NCI-H748 (cell line): ENCODE results near the gene HOXA2.

Experiments
- DNase-seq: peaks from one replicate; lab custom pipeline; 2025; ENCODE audit not compliant: unreplicated experiment; lab: John Stamatoyannopoulos, UW

Gene HOXA2

GRCh38 chr7:27126596-27127327 is 24.3 kb upstream of the HOXA2 start:
- no peak for DNase-seq

GRCh38 chr7:27125986-27126394 is 23.5 kb upstream of the HOXA2 start:
- DNase-seq, result no peak

DNA sequence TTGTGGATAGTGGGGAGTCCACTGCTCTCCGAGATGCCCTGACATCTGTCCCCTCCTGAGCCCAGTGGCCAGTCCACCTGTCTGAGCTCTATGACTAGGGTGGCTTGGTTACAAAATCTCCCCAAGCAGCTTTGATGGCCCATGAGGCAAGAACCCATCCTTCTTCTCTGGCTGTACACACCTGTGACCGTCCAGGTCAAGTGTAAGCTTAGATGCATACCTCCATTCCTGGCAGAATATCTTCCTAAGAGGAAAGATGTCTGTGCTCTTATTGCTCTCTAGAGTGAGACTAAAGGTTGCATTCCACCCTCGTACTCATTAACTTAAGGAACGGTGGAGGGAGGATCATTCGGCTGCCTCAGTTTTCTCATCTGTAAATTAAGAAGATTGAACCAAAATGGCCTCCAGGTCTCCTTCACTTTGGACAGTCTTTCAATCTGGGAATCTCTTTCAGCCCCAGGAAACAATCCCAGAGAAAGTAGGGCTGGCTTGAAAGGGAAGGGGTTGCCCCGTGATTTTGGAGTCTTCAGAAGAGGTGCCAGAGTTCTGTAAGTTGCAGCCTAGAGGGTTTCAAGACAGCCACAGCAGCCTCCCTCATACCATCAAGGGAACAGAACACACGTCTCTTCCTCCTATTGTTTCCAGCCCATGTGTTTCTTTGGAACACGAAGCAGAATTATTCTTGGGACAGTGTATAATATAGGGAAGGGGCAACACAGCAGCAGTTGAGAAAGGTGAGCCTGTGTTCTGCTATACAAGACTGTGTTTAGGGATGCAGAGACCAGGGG is 22.6 kb upstream of the HOXA2 start:
- DNase-seq, result no peak

GRCh38 chr7:27124096-27124901 is 21.8 kb upstream of the HOXA2 start:
- DNase-seq, result no peak

DNA sequence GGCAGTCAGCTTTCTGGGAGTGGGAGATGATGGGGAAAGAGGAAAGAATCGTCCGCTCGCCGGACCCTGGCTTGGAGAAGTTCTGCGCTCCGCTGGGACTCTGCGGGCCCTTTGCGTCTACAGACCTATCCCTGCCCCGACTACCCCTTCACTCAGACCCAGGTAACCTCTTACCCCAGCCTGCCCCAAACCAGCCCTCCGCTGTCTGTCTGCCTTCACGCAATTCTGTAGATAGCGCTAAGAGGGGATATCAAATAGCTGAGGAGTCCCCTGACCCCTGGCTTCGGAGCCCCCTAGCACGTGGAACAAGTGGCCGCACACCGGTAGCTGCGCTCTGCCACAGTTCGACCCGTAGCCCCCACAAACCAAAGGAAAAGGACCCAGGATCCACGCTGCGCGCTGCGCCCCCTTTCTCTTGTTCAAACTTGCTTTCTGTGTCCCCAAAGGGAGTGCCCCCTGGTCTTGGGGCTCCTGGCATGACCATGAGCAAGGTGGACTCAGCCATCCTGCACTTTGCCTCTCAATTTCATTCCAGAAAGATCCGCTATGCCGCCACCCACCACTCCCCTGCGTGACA is 21.1 kb upstream of the HOXA2 start:
- DNase-seq, result no peak

DNA sequence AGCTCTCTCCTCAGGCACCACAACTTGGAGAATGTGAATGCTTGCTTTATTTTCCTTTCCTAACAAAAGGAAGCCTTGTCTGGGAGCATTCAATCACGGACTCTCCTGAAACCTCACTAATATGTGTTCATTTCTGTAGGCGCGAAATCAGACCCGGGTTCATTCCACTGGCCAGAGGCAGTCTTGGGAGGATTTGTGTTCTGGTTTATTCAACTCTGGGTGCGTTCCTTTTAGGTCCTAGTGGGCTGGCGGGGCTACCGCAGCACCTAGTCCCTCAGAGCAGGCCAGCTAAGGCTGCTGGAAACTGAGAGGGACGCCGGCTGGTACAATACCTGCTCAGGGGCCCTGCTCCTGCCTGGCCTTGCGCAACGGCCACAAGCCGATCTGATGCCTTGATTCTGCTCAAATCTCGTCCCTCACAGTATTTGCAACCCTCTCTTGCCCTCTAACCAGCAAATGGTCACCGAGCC is 20.6 kb upstream of the HOXA2 start:
- DNase-seq, result no peak

DNA sequence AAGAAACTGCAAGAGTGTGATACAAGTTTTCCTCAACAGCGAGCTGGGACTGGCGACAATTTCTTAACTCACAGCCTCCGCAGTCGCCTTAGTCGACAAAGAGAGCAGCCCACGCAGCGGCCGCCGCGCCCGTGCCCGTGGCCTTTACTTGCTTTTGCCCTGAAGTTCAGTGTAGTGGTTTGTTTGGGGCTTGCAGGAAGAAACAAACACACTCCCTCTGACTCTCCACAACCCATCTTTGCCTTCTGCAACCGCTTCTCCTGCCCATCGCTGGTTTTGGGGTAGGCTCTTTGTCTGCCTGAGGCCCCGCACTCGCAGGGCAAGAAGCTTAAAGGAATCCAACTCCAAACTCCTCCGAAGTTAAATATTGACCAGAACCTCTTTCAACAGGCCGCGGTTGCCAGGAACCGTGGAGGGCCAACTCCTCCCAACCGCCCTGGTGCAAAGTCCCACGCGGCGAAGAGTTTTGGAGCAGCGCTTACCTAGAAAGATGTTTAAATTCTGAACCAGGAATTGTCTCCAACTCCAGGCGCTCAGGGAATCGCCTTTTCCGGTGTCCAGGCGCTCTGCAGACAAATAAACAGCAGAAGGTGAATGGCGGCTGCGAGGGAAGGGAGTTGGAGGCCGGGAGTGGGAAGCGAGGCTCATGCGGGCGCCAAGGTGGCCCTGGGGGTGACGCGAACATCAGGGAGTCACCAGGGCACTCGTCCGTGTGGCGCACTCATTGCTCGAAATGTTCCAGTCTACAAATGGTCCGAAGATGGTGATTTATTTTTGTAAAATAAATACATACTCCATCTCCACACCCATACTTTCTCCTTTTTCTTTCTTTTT is 19.8 kb upstream of the HOXA2 start:
- DNase-seq, result no peak

- no peak for DNase-seq
These were observed 19.2 kb upstream of the HOXA2 start for GRCh38 chr7:27121684-27122076.

DNA sequence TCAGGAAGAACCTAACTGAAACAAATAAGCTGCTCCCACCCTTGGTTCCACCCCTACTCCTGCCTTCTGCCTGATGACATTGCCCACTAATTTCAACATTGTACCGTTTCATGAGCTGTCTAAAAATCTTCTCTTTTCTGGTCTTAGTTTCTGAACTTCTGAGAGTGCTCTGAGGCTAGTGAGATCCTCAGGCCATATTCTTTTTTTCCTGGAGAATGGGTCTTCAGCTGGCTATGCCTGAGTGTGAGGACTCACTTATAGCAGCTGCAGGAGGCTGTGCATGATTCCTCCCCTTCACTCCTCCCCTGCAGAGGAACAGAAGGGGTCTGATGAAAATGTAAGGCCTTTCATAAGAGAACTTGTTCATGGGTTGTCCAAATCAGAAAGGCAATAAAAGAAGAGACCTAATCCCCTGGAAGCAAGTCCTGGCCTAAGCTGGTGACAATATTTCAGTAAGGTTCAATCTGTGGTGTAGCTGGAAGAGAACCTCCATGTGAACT is 17.0 kb upstream of the HOXA2 start:
- no peak for DNase-seq

GRCh38 chr7:27118580-27118979 is 16.1 kb upstream of the HOXA2 start:
- no peak for DNase-seq

DNA sequence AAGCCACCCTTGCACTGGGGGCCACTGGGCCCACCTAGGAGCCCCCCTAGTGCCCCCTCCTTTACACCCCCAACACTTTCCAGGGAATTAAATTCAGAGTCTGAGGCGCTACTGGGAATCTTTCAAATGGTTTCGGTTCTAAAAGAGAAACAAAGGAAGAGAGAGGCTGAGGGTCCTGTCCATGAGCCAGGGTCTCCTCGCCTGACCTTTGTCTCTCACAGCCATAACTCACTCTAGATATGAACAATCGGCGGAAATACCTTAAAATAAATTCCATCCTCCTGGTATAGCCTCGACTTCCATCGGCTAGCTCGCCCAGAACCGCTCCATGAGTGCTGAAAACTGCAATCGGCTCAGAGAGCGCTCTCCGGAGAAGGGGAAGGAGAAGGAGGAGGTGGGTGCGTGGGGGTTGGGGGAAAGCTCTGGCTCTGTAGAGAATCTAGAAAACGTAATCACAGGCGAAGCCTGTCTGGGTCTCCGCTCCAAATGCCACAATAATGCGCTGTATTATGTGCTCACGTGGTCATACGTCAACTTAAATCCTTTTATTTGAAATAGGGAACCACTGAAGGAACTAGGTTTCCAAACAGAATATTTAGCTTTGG is 15.5 kb upstream of the HOXA2 start:
- DNase-seq, result no peak

DNA sequence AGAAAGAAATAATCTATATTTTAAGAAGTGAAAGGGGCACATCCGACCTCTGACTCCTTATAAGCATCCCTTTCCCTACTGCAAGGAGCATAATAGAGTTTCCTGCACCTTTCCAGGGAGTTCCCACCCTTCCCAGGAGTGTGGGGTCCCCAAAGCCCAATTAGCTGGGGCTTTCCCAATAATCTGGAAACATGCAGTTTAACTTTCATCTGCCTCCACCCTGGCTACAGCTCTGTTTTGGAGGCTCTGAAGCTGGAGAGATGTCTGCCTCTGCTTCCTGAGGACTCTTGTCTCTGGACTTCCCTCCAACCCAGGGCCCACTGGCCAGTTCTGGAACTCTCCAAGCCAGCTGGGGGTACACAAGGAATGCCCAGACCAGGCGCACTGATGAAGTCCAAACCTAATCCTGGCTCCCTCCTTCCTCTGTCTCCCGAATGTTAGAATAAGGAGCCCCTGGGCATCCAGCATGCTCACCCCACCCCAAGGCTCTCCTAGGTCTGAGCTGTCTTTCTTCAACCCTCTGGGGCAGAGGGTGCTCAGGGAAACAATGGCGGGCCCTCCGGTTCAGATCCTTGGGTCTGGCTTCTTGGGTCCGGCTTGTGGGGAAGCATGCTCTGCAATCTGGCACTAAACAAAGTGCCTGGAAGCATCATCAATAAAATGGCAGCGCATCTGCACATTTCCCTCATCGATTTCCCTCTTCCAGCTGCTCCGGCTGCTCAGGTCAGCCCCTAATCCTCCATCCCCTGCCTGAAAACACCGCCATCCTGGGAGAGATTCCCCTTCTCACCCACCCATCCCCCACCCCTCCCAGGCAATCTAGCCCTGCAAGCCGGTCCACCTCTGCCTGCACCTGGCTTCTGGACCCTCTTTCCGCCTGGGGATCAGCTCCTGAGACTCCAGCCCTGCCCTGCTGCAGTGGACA is 14.7 kb upstream of the HOXA2 start:
- no peak for DNase-seq

DNA sequence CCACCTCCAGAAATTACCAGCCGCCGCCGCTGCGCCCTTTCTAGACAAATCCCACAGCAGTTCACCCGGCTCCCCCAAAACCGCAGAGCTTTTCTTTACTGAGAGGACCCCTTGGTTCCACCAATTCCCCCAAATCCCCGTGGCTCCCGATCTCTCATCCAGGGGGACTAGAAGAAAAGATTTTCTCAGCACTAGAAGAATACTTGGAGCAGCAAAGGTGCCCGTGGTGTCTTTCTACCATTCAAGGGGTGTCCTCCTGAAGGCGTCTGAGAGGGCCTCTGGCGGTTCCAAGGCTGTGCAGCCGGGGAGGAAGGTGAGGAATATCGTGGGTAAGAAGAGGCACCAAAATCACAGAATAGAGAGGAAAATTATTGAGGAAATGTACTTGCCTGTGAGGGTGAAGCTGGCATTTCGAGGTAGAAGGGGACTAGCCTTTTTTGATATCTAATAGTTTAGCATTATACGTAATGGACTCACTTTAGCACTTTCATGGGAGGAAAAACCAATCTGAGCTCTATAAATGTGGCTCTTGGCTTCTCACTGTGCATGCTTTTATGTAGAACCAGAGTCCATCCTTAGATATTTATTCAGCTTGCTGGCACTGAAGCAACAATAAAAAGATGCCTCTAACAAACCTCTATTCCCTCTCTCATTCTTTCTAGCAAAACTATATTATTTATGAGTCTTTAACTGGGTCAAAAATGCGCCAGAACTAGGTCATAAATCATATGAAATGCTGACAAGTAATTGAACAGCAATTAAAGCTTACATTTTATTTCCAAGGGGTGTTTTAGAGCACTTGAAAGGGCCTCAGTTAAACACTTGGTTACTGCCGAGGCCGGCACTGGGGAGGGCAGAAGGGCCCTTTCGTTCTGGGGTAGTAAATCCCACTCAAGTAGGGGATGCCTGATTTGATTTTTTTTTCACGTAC is 13.8 kb upstream of the HOXA2 start:
- DNase-seq, result no peak

DNA sequence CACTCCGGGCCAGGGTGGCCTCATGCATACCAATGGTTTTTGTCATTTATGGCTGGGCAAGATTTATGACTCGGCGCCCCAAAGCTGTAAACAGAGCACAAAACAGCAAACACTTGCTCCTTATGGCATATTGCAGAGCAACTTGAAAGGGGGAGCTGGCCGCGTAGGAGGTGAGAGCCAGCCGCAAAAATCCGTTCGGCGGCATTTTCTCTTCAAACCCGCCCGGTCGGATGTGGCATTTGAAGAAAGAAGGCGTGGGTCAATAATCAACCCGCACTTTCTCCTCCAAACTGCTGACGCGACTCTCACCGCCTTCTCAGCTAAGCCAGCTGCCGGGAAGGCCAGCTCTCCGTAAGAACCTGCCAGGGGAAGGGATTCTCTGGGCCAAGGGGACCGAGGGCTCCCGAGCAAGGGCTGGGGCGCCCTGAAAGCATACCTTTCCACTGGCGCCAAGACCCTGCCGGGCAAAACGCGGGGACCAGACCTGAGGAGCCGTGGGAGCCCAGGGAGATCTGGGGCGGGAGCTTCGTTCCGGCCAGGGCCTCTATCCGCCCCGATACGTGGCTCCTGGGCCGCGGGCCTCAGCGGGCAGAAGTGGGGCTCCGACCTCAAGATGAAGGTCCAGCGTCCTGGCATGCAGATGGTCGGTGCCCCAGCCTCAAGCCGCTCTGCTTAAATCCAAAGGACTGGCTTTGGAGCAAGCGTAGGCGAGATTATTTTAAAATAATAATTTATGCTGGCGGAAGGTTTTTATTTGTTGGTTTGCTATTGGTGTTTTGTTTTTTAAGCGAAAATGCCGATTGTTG is 12.9 kb upstream of the HOXA2 start:
- no peak for DNase-seq

DNA sequence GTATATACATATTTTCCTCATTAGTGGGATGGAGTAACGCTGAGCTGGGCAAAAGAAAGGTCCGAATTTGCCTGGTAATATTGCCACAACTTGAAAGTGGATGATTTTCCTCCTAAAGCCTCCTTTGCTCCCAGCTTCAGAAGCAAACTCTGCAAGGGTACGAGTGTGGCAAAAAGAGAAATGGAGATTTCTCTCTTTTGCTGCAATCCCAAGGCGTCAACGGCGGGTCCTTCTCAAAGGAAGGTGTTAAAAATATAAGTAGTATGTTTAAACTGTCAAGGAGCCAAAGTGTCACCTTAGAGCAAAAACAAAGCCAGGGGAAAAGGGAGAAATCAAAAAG is 12.4 kb upstream of the HOXA2 start:
- no peak for DNase-seq

DNA sequence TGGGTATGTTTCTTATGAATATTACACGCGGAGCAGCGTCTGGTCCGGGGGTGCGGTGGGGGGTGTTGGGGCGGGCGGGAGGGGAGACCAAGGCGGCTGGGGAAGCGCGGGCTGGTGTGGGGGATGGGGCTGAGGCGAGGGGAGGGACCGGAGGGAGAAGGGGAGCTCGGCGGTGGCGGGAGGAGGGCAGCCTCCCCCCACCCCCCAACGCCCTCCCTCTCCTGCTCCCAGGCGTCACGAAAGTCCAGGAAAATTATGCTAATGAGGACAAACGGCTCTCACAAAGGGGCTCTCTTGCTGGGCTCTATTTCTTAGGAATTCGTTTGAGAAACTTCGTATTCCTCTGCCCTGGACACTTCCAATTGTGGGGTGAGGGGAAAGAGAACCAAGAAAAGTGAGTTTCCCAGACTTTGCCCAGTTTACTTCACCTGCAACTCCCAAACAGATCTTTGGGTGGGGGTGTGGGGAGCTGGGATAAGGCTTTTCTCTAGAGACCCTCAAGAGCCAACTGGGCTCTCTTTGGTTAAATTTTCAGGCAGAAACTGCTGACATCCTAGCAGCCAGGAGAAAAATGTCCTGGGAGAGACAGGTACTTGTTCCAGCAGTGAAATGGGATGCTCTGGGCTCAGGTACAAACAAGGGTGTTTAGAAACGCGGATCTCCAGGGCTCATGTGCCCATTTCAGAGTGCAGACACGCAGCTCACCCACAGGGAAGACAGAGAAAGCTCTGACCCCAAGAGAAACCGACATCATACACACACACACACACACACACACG is 11.7 kb upstream of the HOXA2 start:
- peak; percentile 76 for DNase-seq
